T-helper 1 cell treated with Interleukin-12 subunit alpha and Interleukin-12 subunit beta and Interleukin-4 antibody, amounts not matched to agents 30 μg/mL and 1 μg/mL, for 36 hours (primary cell): ENCODE data around the gene HOXA10.

Experiments
- H3K27ac Mint-ChIP-seq: one replicate; pipeline ENCODE4 v1.8.0; 2021; ENCODE audit warnings: mild to moderate bottlenecking, mixed read lengths
- H3K27me3 Mint-ChIP-seq: one replicate; pipeline ENCODE4 v1.8.0; 2021; ENCODE audit warnings: low read depth, mixed read lengths
- H3K36me3 Mint-ChIP-seq: one replicate; pipeline ENCODE4 v1.8.0; 2021; ENCODE audit warnings: low read depth, mixed read lengths
- H3K4me1 Mint-ChIP-seq: one replicate; pipeline ENCODE4 v1.8.0; 2021; ENCODE audit warnings: low read depth, mixed read lengths
- H3K4me3 Mint-ChIP-seq: one replicate; pipeline ENCODE4 v1.8.0; 2021; ENCODE audit warnings: mild to moderate bottlenecking, moderate library complexity, mixed read lengths
- H3K9me3 Mint-ChIP-seq: one replicate; pipeline ENCODE4 v1.8.0; 2021; ENCODE audit warnings: mixed read lengths

Gene HOXA10

GRCh38 chr7:27128034-27128433, 46.1 kb downstream of the HOXA10 start:
- no peaks in the 10 kb centered on the region for H3K4me1 Mint-ChIP-seq
- H3K27me3 Mint-ChIP-seq: peaks cover 53% of the 10 kb centered on the region
- H3K36me3 Mint-ChIP-seq: peaks cover 1% of the 10 kb centered on the region
- H3K4me3 Mint-ChIP-seq: no peak overlapping the region
- H3K27ac Mint-ChIP-seq: no peak overlapping the region
- no peaks in the 10 kb centered on the region for H3K9me3 Mint-ChIP-seq

DNA sequence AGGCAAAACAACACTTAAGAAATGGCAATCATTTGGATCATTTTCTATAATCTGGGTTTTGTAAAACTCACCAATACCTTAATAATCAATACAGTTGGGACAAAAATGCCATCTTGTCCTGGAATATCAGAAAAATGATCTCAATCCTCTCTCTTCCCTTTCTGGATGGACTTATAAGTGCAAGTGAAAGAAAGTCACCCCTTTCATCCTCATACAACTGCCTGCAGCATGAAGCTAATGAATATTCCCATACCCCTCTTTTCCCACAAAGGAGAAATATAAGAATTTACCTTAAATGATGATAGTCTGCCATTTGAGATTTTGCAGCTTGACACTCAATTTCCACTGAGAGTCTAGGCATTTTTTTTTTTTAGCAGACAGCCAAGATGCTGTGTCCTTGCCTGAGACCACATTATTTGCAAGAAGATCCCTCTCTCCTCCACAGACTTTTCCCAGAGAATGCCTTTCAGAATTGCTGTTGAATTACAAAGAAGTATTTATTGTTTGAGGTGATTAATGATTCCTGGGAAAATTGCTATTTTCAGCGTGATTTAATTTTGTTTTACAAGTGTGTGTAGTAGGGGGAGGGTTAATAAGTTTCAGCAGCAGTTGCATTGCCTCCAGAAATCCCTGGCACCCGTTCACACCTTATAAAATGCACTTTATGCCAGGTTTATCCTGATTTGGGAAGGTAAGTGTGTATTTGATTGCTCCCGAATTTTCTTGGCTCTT, 47.4 kb downstream of the HOXA10 start:
- no peaks in the 10 kb centered on the region for H3K36me3 Mint-ChIP-seq
- peaks cover 48% of the 10 kb centered on the region for H3K27me3 Mint-ChIP-seq
- H3K9me3 Mint-ChIP-seq: no peaks in the 10 kb centered on the region
- no peaks in the 10 kb centered on the region for H3K4me1 Mint-ChIP-seq
- H3K27ac Mint-ChIP-seq: no peak overlapping the region
- no peak overlapping the region for H3K4me3 Mint-ChIP-seq

GRCh38 chr7:27125986-27126394, 48.1 kb downstream of the HOXA10 start:
- Mint-ChIP-seq H3K27me3 (peaks cover 43% of the 10 kb centered on the region), H3K27ac (no peak overlapping the region), H3K4me1 (no peaks in the 10 kb centered on the region), H3K36me3 (no peaks in the 10 kb centered on the region), H3K4me3 (no peak overlapping the region), H3K9me3 (no peaks in the 10 kb centered on the region)

DNA sequence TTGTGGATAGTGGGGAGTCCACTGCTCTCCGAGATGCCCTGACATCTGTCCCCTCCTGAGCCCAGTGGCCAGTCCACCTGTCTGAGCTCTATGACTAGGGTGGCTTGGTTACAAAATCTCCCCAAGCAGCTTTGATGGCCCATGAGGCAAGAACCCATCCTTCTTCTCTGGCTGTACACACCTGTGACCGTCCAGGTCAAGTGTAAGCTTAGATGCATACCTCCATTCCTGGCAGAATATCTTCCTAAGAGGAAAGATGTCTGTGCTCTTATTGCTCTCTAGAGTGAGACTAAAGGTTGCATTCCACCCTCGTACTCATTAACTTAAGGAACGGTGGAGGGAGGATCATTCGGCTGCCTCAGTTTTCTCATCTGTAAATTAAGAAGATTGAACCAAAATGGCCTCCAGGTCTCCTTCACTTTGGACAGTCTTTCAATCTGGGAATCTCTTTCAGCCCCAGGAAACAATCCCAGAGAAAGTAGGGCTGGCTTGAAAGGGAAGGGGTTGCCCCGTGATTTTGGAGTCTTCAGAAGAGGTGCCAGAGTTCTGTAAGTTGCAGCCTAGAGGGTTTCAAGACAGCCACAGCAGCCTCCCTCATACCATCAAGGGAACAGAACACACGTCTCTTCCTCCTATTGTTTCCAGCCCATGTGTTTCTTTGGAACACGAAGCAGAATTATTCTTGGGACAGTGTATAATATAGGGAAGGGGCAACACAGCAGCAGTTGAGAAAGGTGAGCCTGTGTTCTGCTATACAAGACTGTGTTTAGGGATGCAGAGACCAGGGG, 49.0 kb downstream of the HOXA10 start:
- H3K27ac Mint-ChIP-seq: no peak overlapping the region
- H3K27me3 Mint-ChIP-seq: peaks cover 43% of the 10 kb centered on the region
- H3K4me1 Mint-ChIP-seq: no peaks in the 10 kb centered on the region
- H3K36me3 Mint-ChIP-seq: no peaks in the 10 kb centered on the region
- H3K9me3 Mint-ChIP-seq: no peaks in the 10 kb centered on the region
- no peak overlapping the region for H3K4me3 Mint-ChIP-seq

- peaks cover 43% of the 10 kb centered on the region for H3K27me3 Mint-ChIP-seq
Observed at GRCh38 chr7:27124096-27124901, 49.8 kb downstream of the HOXA10 start.

DNA sequence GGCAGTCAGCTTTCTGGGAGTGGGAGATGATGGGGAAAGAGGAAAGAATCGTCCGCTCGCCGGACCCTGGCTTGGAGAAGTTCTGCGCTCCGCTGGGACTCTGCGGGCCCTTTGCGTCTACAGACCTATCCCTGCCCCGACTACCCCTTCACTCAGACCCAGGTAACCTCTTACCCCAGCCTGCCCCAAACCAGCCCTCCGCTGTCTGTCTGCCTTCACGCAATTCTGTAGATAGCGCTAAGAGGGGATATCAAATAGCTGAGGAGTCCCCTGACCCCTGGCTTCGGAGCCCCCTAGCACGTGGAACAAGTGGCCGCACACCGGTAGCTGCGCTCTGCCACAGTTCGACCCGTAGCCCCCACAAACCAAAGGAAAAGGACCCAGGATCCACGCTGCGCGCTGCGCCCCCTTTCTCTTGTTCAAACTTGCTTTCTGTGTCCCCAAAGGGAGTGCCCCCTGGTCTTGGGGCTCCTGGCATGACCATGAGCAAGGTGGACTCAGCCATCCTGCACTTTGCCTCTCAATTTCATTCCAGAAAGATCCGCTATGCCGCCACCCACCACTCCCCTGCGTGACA, 50.6 kb downstream of the HOXA10 start:
- no peak overlapping the region for H3K27ac Mint-ChIP-seq
- H3K36me3 Mint-ChIP-seq: no peaks in the 10 kb centered on the region
- H3K9me3 Mint-ChIP-seq: no peaks in the 10 kb centered on the region
- no peak overlapping the region for H3K4me3 Mint-ChIP-seq
- H3K27me3 Mint-ChIP-seq: peaks cover 40% of the 10 kb centered on the region
- no peaks in the 10 kb centered on the region for H3K4me1 Mint-ChIP-seq

More at GRCh38 chr7:27124096-27124901, 49.8 kb downstream of the HOXA10 start:
- Mint-ChIP-seq H3K36me3 (no peaks in the 10 kb centered on the region), H3K27ac (no peak overlapping the region), H3K9me3 (no peaks in the 10 kb centered on the region), H3K4me1 (no peaks in the 10 kb centered on the region), H3K4me3 (no peak overlapping the region)

- peaks cover 35% of the 10 kb centered on the region for H3K27me3 Mint-ChIP-seq
- no peak overlapping the region for H3K4me3 Mint-ChIP-seq
- H3K4me1 Mint-ChIP-seq: no peaks in the 10 kb centered on the region
- no peaks in the 10 kb centered on the region for H3K36me3 Mint-ChIP-seq
- no peak overlapping the region for H3K27ac Mint-ChIP-seq
- H3K9me3 Mint-ChIP-seq: no peaks in the 10 kb centered on the region
Observed at GRCh38 chr7:27123007-27123476, 51.1 kb downstream of the HOXA10 start.

GRCh38 chr7:27122077-27122910, 51.8 kb downstream of the HOXA10 start:
- no peaks in the 10 kb centered on the region for H3K4me1 Mint-ChIP-seq
- H3K27ac Mint-ChIP-seq: no peak overlapping the region
- peaks cover 27% of the 10 kb centered on the region for H3K27me3 Mint-ChIP-seq
- H3K4me3 Mint-ChIP-seq: no peak overlapping the region
- no peaks in the 10 kb centered on the region for H3K9me3 Mint-ChIP-seq
- no peaks in the 10 kb centered on the region for H3K36me3 Mint-ChIP-seq

DNA sequence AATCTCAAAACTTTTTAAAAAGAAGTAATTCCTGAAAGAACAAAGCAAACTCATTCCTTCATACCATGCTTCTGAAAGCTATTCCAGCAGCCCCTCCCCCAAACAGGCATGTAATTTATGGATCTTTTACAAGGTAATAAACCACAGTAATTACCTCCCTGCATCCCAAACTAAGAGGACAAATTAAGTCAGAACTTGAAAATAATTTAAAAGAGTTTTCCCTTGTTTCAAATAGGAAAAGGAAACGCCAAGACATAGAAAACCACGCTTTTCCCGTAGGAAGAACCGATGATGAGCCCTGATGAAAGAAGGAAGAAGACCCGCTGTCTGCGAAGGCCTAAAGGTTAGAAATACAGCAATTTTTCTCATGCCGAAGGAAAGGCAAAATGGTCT, 52.4 kb downstream of the HOXA10 start:
- Mint-ChIP-seq H3K27ac (no peak overlapping the region), H3K27me3 (peaks cover 21% of the 10 kb centered on the region), H3K9me3 (no peaks in the 10 kb centered on the region), H3K4me3 (no peak overlapping the region), H3K4me1 (no peaks in the 10 kb centered on the region), H3K36me3 (no peaks in the 10 kb centered on the region)
